Measurements from ENCODE around the gene ASCC2.
A peak's percentile ranks its signal among the peaks of the same experiment; 100 is the strongest.

ASCC2 gene

GRCh38 chr22:29780220-29780619 is 57.9 kb downstream of the ASCC2 start:
- Histone ChIP-seq H3K36me3 (ENCODE audit: control insufficient read depth, insufficient read depth, low read length) (no peaks in the 10 kb centered on the region), H3K4me1 (ENCODE audit: control insufficient read depth, insufficient read depth, low read length) (peaks cover 23% of the 10 kb centered on the region), H3K27ac (ENCODE audit: insufficient read depth, low read depth, low read length, poor library complexity, severe bottlenecking) (no peak overlapping the region), H3K4me3 (ENCODE audit: insufficient read depth, low read depth, low read length) (no peak overlapping the region), H3K9me3 (ENCODE audit: control insufficient read depth, low read length) (no peaks in the 10 kb centered on the region), H3K27me3 (ENCODE audit: control insufficient read depth, insufficient read depth, low read length, poor library complexity, severe bottlenecking) (no peaks in the 10 kb centered on the region)
- 92 to 96% methylated on average over 5 of the region's 5 CpGs for WGBS, 2 experiments

- Histone ChIP-seq H3K36me3 (ENCODE audit: control insufficient read depth, insufficient read depth, low read length) (peaks cover 15% of the 10 kb centered on the region), H3K27me3 (ENCODE audit: control insufficient read depth, insufficient read depth, low read length, poor library complexity, severe bottlenecking) (no peaks in the 10 kb centered on the region), H3K27ac (ENCODE audit: insufficient read depth, low read depth, low read length, poor library complexity, severe bottlenecking) (no peak overlapping the region), H3K9me3 (ENCODE audit: control insufficient read depth, low read length) (no peaks in the 10 kb centered on the region), H3K4me1 (ENCODE audit: control insufficient read depth, insufficient read depth, low read length) (peaks cover 2% of the 10 kb centered on the region), H3K4me3 (ENCODE audit: insufficient read depth, low read depth, low read length) (no peak overlapping the region)
- WGBS, 2 experiments = 67 to 73% methylated on average over 2 of the region's 2 CpGs
These were observed 64.8 kb downstream of the ASCC2 start for GRCh38 chr22:29773233-29773632.

- no peaks in the 10 kb centered on the region for H3K9me3 ChIP-seq (ENCODE audit: control insufficient read depth, low read length)
- 67 to 74% methylated on average over 5 of the region's 5 CpGs for WGBS, 2 experiments
- H3K4me3 ChIP-seq (ENCODE audit: insufficient read depth, low read depth, low read length) = no peak overlapping the region
- peaks cover 7% of the 10 kb centered on the region for H3K4me1 ChIP-seq (ENCODE audit: control insufficient read depth, insufficient read depth, low read length)
- H3K36me3 ChIP-seq (ENCODE audit: control insufficient read depth, insufficient read depth, low read length) = peaks cover 15% of the 10 kb centered on the region
- H3K27me3 ChIP-seq (ENCODE audit: control insufficient read depth, insufficient read depth, low read length, poor library complexity, severe bottlenecking) = no peaks in the 10 kb centered on the region
- H3K27ac ChIP-seq (ENCODE audit: insufficient read depth, low read depth, low read length, poor library complexity, severe bottlenecking) = no peak overlapping the region
These were observed 65.9 kb downstream of the ASCC2 start for GRCh38 chr22:29772170-29772641.

- H3K4me3 ChIP-seq (ENCODE audit: insufficient read depth, low read depth, low read length) = no peak overlapping the region
- H3K27me3 ChIP-seq (ENCODE audit: control insufficient read depth, insufficient read depth, low read length, poor library complexity, severe bottlenecking) = no peaks in the 10 kb centered on the region
- no peak overlapping the region for H3K27ac ChIP-seq (ENCODE audit: insufficient read depth, low read depth, low read length, poor library complexity, severe bottlenecking)
- peaks cover 14% of the 10 kb centered on the region for H3K4me1 ChIP-seq (ENCODE audit: control insufficient read depth, insufficient read depth, low read length)
- peaks cover 15% of the 10 kb centered on the region for H3K36me3 ChIP-seq (ENCODE audit: control insufficient read depth, insufficient read depth, low read length)
- H3K9me3 ChIP-seq (ENCODE audit: control insufficient read depth, low read length) = no peaks in the 10 kb centered on the region
- 90 to 92% methylated on average over 2 of the region's 2 CpGs for WGBS, 2 experiments
These were observed 68.3 kb downstream of the ASCC2 start for GRCh38 chr22:29769723-29770321.

GRCh38 chr22:29768052-29768693 is 69.9 kb downstream of the ASCC2 start:
- 74 to 76% methylated on average over 6 of the region's 6 CpGs for WGBS, 2 experiments

GRCh38 chr22:29767171-29768051 is 70.7 kb downstream of the ASCC2 start, which contains the start of gene UQCR10:
Gene UQCR10, plus strand, starts transcription at chr22:29767369. Its CDS starts 30 bp downstream, at chr22:29767399.
- H3K27me3 ChIP-seq (ENCODE audit: control insufficient read depth, insufficient read depth, low read length, poor library complexity, severe bottlenecking) = no peaks in the 10 kb centered on the region
- H3K9me3 ChIP-seq (ENCODE audit: control insufficient read depth, low read length) = no peaks in the 10 kb centered on the region
- H3K4me3 ChIP-seq (ENCODE audit: insufficient read depth, low read depth, low read length) = peak within 1 kb of the TSS; percentile 97
- peaks cover 14% of the 10 kb centered on the region for H3K4me1 ChIP-seq (ENCODE audit: control insufficient read depth, insufficient read depth, low read length)
- 2% methylated on average over 44 to 45 of the region's 46 CpGs for WGBS, 2 experiments
- H3K36me3 ChIP-seq (ENCODE audit: control insufficient read depth, insufficient read depth, low read length) = peaks cover 15% of the 10 kb centered on the region
- H3K27ac ChIP-seq (ENCODE audit: insufficient read depth, low read depth, low read length, poor library complexity, severe bottlenecking) = peak within 1 kb of the TSS; percentile 90

More at GRCh38 chr22:29768052-29768693, 69.9 kb downstream of the ASCC2 start:
- Histone ChIP-seq H3K27ac (ENCODE audit: insufficient read depth, low read depth, low read length, poor library complexity, severe bottlenecking) (no peak overlapping the region), H3K36me3 (ENCODE audit: control insufficient read depth, insufficient read depth, low read length) (peaks cover 15% of the 10 kb centered on the region), H3K27me3 (ENCODE audit: control insufficient read depth, insufficient read depth, low read length, poor library complexity, severe bottlenecking) (no peaks in the 10 kb centered on the region), H3K4me1 (ENCODE audit: control insufficient read depth, insufficient read depth, low read length) (peaks cover 14% of the 10 kb centered on the region), H3K9me3 (ENCODE audit: control insufficient read depth, low read length) (no peaks in the 10 kb centered on the region), H3K4me3 (ENCODE audit: insufficient read depth, low read depth, low read length) (peak overlapping the region; percentile 97)

DNA sequence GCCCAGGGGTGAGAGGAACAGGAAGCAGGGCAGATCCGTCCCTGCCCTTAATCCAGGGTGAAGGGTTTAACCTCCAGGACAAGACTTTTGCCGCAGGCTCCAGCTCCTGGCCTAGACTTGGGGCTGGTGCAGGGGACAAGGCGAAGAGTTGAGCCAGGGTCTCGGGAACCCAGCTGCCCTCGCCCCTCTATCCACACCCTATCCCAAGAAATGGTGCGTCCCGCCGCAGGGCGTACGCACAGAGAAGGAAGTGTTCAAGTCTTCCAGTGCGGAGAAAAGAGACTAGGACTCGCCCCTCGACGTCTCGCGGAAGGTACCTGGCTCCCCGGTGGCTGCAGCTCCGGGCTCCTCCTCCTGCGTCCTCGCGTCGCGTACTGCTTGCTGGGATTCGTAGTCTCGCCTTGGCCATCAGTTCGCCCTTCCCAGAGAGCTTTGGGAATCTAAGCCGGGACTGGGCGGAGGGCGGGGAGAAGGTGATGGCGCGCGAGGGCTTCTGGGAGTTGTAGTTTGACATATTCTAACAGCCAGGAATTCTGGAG is 71.4 kb downstream of the ASCC2 start, which contains the start of gene ZMAT5:
TSS of gene ZMAT5 (minus strand) at position 376 of the 539 bp plus-strand sequence. CDS start 18,463 bp downstream, outside the sequence.
- H3K27me3 ChIP-seq (ENCODE audit: control insufficient read depth, insufficient read depth, low read length, poor library complexity, severe bottlenecking) = no peaks in the 10 kb centered on the region
- peak within 1 kb of the TSS; percentile 90 for H3K27ac ChIP-seq (ENCODE audit: insufficient read depth, low read depth, low read length, poor library complexity, severe bottlenecking)
- peak within 1 kb of the TSS; percentile 97 for H3K4me3 ChIP-seq (ENCODE audit: insufficient read depth, low read depth, low read length)
- no peaks in the 10 kb centered on the region for H3K9me3 ChIP-seq (ENCODE audit: control insufficient read depth, low read length)
- WGBS, 2 experiments = 1% methylated on average over 32 of the region's 32 CpGs
- H3K4me1 ChIP-seq (ENCODE audit: control insufficient read depth, insufficient read depth, low read length) = peaks cover 14% of the 10 kb centered on the region
- H3K36me3 ChIP-seq (ENCODE audit: control insufficient read depth, insufficient read depth, low read length) = peaks cover 15% of the 10 kb centered on the region

DNA sequence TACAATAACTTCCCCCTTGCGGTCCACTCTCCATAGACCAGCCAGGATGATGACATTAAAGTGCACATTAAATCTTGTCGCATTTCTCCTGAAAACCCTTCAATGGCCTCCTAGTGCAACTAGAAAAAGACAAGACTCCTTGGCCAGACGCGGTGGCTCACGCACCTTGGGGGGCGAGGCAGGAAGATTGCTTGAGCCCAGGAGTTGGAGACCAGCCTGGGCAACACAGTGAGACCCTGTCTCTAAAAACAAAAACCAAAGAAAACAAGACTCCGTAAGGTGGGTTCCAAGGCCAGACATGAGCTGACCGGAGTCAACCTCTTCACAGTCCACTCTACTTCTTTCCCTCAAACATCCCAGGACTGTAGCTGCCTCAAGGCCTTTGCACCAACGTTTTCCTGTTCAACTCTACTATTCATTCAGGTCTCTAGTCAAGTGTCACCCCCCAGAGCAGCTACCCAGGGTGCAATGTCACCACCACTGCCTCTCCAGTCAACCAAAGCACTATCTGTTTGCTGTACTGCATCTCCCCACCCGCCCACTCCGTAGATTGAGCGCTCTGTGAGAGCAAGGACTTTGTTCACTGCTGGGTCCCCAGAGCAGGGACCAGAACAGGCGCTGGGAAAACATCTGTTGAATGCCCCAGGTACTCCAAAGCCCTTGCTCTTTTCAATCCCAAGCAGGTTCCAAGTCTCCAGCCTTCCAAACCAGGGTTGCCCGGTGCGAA is 72.0 kb downstream of the ASCC2 start:
- Histone ChIP-seq H3K9me3 (ENCODE audit: control insufficient read depth, low read length) (no peaks in the 10 kb centered on the region), H3K27me3 (ENCODE audit: control insufficient read depth, insufficient read depth, low read length, poor library complexity, severe bottlenecking) (no peaks in the 10 kb centered on the region), H3K36me3 (ENCODE audit: control insufficient read depth, insufficient read depth, low read length) (peaks cover 15% of the 10 kb centered on the region), H3K4me3 (ENCODE audit: insufficient read depth, low read depth, low read length) (peak overlapping the region; percentile 97), H3K27ac (ENCODE audit: insufficient read depth, low read depth, low read length, poor library complexity, severe bottlenecking) (no peak overlapping the region), H3K4me1 (ENCODE audit: control insufficient read depth, insufficient read depth, low read length) (peaks cover 14% of the 10 kb centered on the region)
- 63 to 65% methylated on average over 15 of the region's 15 CpGs for WGBS, 2 experiments

- Histone ChIP-seq H3K4me3 (ENCODE audit: insufficient read depth, low read depth, low read length) (no peak overlapping the region), H3K4me1 (ENCODE audit: control insufficient read depth, insufficient read depth, low read length) (peaks cover 18% of the 10 kb centered on the region), H3K36me3 (ENCODE audit: control insufficient read depth, insufficient read depth, low read length) (no peaks in the 10 kb centered on the region), H3K27me3 (ENCODE audit: control insufficient read depth, insufficient read depth, low read length, poor library complexity, severe bottlenecking) (no peaks in the 10 kb centered on the region), H3K9me3 (ENCODE audit: control insufficient read depth, low read length) (no peaks in the 10 kb centered on the region), H3K27ac (ENCODE audit: insufficient read depth, low read depth, low read length, poor library complexity, severe bottlenecking) (no peak overlapping the region)
- WGBS, 2 experiments = 75 to 81% methylated on average over 15 of the region's 15 CpGs
These were observed 75.8 kb downstream of the ASCC2 start for GRCh38 chr22:29762263-29762662.
